ENCODE measurements around the gene FAM89A. TPM values are rescaled to one million over a fixed set of nuclear protein-coding genes. Genes with fewer than 3 reads are reported as not detected.

FAM89A gene
- total RNA-seq, 2 donors from 2014 or later, result 8.4 to 24.5 TPM

- H3K4me1 ChIP-seq (ENCODE audit: control insufficient read depth in 1 of 2, low read depth in 2 of 2), result no peaks in the 10 kb centered on the region
- H3K27ac ChIP-seq, result no peak overlapping the region
- DNase-seq (ENCODE audit: low spot score) (no peak), ATAC-seq (ENCODE audit: insufficient number of reproducible peaks, low FRiP score, low read depth) (no peak)
- no peak overlapping the region for H3K4me3 ChIP-seq
- TF ChIP-seq, protein P1, sequence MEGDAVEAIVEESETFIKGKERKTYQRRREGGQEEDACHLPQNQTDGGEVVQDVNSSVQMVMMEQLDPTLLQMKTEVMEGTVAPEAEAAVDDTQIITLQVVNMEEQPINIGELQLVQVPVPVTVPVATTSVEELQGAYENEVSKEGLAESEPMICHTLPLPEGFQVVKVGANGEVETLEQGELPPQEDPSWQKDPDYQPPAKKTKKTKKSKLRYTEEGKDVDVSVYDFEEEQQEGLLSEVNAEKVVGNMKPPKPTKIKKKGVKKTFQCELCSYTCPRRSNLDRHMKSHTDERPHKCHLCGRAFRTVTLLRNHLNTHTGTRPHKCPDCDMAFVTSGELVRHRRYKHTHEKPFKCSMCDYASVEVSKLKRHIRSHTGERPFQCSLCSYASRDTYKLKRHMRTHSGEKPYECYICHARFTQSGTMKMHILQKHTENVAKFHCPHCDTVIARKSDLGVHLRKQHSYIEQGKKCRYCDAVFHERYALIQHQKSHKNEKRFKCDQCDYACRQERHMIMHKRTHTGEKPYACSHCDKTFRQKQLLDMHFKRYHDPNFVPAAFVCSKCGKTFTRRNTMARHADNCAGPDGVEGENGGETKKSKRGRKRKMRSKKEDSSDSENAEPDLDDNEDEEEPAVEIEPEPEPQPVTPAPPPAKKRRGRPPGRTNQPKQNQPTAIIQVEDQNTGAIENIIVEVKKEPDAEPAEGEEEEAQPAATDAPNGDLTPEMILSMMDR (IDR thresholded peaks at IDR 0.05), result no peak
- H3K9me3 ChIP-seq, result no peaks in the 10 kb centered on the region
- no peaks in the 10 kb centered on the region for H3K36me3 ChIP-seq
- no peaks in the 10 kb centered on the region for H3K27me3 ChIP-seq (replicated peaks; ENCODE audit: insufficient read depth)
These were observed 68.3 kb downstream of the FAM89A start for GRCh38 chr1:230971771-230972170.

GRCh38 chr1:230970432-230970831, 69.6 kb downstream of the FAM89A start:
- DNase-seq (ENCODE audit: low spot score) (no peak), ATAC-seq (ENCODE audit: insufficient number of reproducible peaks, low FRiP score, low read depth) (no peak)

More at GRCh38 chr1:230970432-230970831, 69.6 kb downstream of the FAM89A start:
- Histone ChIP-seq H3K4me3 (no peak overlapping the region), H3K27ac (no peak overlapping the region), H3K27me3 (replicated peaks; ENCODE audit: insufficient read depth) (no peaks in the 10 kb centered on the region), H3K9me3 (no peaks in the 10 kb centered on the region), H3K36me3 (no peaks in the 10 kb centered on the region), H3K4me1 (ENCODE audit: control insufficient read depth in 1 of 2, low read depth in 2 of 2) (no peaks in the 10 kb centered on the region)
- TF ChIP-seq, protein P1 (IDR thresholded peaks at IDR 0.05), result no peak

Other genes starting within 250 kb of the FAM89A start
- 100 to 1,000 TPM; 166 to 273 TPM for gene C1orf198, start 171.7 kb downstream of the FAM89A start, total RNA-seq
- gene TTC13, start 61.4 kb downstream of the FAM89A start, total RNA-seq, result 10 to 100 TPM; 35.0 to 66.1 TPM
- gene ARV1, start 61.2 kb downstream of the FAM89A start, total RNA-seq, result 10 to 100 TPM; 12.3 to 20.4 TPM
- gene TRIM67, start 121.8 kb upstream of the FAM89A start, total RNA-seq, result not detected
- gene GNPAT, start 201.0 kb upstream of the FAM89A start, total RNA-seq, result 10 to 100 TPM; 26.5 to 29.2 TPM

Measured in thoracic aorta (tissue), 2 donors.